Heart left ventricle (tissue), 13 donors: ENCODE data around the gene BMP5.

Experiments
- POLR2A ChIP-seq, 2 donors: fragments of 450-650 bp; IDR thresholded peaks; one replicate each; pipeline ENCODE4 v1.6.1; 2017; ENCODE audit warnings: antibody characterized with exemption in 2 of 2, mild to moderate bottlenecking in 2 of 2, moderate library complexity in 2 of 2
- TF ChIP-seq, protein P1 (sequence below), 12 donors: fragments of 200-600 bp; sonication (generic) in 4 of 12; IDR thresholded peaks; one replicate each; pipeline versions ENCODE4 v1.5.0 to v1.8.0; 2018 to 2022; ENCODE audit warnings: antibody characterized with exemption in 12 of 12, mild to moderate bottlenecking in 5 of 12
- donor health status: ischemic (EF 13 %, LVEDD 7.1; RV severe dilation, severe dysfunction).
- donor health status: DM: no; HTN: yes; CAD: no.
- donor health status: DM: no; HTN: no; CAD: no.
- donor health status: ischemic (EF 25% LVEDD 6.9; RV normal size, moderate dysfunction).
- donor health status: ischemic (EF 25% LVEDD 5.7; RV mildly dilated, moderate dysfunction).
- donor health status: ischemic (EF 35%, LVEDD 5.7; RV mildly dilated, moderate dysfunction).
- donor health status: nonischemic (EF 11% LVEDD 7.7; RV severe dilation, severe dysfunction).
- donor health status: DM: yes; HTN: yes; CAD: no.
- donor health status: PGD.
- donor health status: ischemic (EF 29% LVEDD 5.4; RV normal size, mild dysfunction).
- donor health status: nonischemic (EF 23%, LVEDD 6.1; RV moderate dilation, normal function).

GRCh38 chr6:55841341-55841740 is 34.0 kb downstream of the BMP5 start:
- TF ChIP-seq POLR2A (IDR thresholded peaks at IDR 0.05) = no peak
- TF ChIP-seq, protein P1, sequence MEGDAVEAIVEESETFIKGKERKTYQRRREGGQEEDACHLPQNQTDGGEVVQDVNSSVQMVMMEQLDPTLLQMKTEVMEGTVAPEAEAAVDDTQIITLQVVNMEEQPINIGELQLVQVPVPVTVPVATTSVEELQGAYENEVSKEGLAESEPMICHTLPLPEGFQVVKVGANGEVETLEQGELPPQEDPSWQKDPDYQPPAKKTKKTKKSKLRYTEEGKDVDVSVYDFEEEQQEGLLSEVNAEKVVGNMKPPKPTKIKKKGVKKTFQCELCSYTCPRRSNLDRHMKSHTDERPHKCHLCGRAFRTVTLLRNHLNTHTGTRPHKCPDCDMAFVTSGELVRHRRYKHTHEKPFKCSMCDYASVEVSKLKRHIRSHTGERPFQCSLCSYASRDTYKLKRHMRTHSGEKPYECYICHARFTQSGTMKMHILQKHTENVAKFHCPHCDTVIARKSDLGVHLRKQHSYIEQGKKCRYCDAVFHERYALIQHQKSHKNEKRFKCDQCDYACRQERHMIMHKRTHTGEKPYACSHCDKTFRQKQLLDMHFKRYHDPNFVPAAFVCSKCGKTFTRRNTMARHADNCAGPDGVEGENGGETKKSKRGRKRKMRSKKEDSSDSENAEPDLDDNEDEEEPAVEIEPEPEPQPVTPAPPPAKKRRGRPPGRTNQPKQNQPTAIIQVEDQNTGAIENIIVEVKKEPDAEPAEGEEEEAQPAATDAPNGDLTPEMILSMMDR (IDR thresholded peaks at IDR 0.05) = no peak
